Measurements from ENCODE around the gene GLP1R.

DNA sequence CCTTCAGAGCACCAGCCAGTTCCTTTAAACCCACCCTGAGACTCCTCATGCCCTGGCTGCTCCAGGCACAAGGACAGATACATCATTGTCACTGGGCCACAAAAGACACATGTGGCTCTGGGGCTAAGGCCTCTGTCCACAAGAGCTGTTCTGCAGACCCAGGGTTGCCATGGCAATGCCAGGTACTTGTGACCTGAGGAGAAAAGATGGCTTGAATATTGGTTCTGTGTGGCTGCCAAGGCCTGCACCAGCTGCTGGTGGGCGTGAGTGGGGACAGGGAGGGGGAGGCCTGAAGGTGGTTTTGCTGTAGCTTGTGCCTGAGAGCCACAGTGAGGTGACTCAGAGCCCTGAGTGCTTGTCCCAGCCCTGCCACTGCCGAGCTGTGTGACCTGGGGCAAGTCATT lies 34.7 kb downstream of the GLP1R start:
- TF ChIP-seq, protein P1, sequence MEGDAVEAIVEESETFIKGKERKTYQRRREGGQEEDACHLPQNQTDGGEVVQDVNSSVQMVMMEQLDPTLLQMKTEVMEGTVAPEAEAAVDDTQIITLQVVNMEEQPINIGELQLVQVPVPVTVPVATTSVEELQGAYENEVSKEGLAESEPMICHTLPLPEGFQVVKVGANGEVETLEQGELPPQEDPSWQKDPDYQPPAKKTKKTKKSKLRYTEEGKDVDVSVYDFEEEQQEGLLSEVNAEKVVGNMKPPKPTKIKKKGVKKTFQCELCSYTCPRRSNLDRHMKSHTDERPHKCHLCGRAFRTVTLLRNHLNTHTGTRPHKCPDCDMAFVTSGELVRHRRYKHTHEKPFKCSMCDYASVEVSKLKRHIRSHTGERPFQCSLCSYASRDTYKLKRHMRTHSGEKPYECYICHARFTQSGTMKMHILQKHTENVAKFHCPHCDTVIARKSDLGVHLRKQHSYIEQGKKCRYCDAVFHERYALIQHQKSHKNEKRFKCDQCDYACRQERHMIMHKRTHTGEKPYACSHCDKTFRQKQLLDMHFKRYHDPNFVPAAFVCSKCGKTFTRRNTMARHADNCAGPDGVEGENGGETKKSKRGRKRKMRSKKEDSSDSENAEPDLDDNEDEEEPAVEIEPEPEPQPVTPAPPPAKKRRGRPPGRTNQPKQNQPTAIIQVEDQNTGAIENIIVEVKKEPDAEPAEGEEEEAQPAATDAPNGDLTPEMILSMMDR (conservative IDR thresholded peaks at IDR 0.05; ENCODE audit: low read depth, low read length): no peak
- TF ChIP-seq EZH2 (IDR thresholded peaks at IDR 0.05; ENCODE audit: borderline replicate concordance, low read depth, low read length, poor library complexity, severe bottlenecking): no peak
